Activated B cell treated with CpG ODN at 0.5 μM for 24 hours (primary cell): ENCODE measurements around the gene GCNT1. TPM values are rescaled to one million over a fixed set of nuclear protein-coding genes. Genes with fewer than 3 reads are reported as not detected.

ENCODE experiments used
- ATAC-seq: fragments of 200-7000 bp; cut with Tn5 transposase; one replicate; pipeline ENCODE4 v1.10.0; 2021; ENCODE audit warnings: low read depth, mild to moderate bottlenecking, moderate library complexity
- CTCF ChIA-PET: fragments of 350-600 bp; sonication (Branson Sonifier 250); formaldehyde crosslinking; loops from one replicate; lab custom pipeline; 2021; ENCODE audit warnings: antibody characterized with exemption; lab: Charles Lee
- POLR2A ChIA-PET: fragments of 350-600 bp; sonication (Branson Sonifier 250); formaldehyde crosslinking; loops from one replicate; lab custom pipeline; 2021; ENCODE audit warnings: antibody characterized with exemption; lab: Charles Lee
- DNase-seq: peaks from one replicate; pipeline ENCODE4 v3.0.0; 2022
- H3K27ac Mint-ChIP-seq: one replicate; pipeline ENCODE4 v1.8.0; 2020; ENCODE audit warnings: mixed read lengths
- H3K27me3 Mint-ChIP-seq: one replicate; pipeline ENCODE4 v1.8.0; 2021; ENCODE audit warnings: mixed read lengths
- H3K36me3 Mint-ChIP-seq: one replicate; pipeline ENCODE4 v1.8.0; 2021; ENCODE audit warnings: low read depth, mixed read lengths
- H3K4me1 Mint-ChIP-seq: one replicate; pipeline ENCODE4 v1.8.0; 2021; ENCODE audit warnings: mixed read lengths
- H3K4me3 Mint-ChIP-seq: one replicate; pipeline ENCODE4 v1.8.0; 2020; ENCODE audit warnings: mild to moderate bottlenecking, mixed read lengths
- H3K9me3 Mint-ChIP-seq: one replicate; pipeline ENCODE4 v1.8.0; 2020; ENCODE audit warnings: mixed read lengths
- intact Hi-C: fragments of 100-400 bp; cut with micrococcal nuclease; formaldehyde crosslinking; loops from one replicate; pipeline ENCODE4 v1.15.1; 2024
- total RNA-seq: library from RNA; stranded (reverse); gene quantifications from 2 replicates; pipeline ENCODE4 v1.2.3, GENCODE V29; 2022
- TF ChIP-seq, protein P1 (sequence below): fragments of 200-600 bp; IDR thresholded peaks from one replicate; pipeline ENCODE4 v1.8.0; 2022; ENCODE audit warnings: antibody characterized with exemption, mild to moderate bottlenecking

The GCNT1 gene
- total RNA-seq, 1 donor from 2014 or later, result 10.6 TPM

DNA sequence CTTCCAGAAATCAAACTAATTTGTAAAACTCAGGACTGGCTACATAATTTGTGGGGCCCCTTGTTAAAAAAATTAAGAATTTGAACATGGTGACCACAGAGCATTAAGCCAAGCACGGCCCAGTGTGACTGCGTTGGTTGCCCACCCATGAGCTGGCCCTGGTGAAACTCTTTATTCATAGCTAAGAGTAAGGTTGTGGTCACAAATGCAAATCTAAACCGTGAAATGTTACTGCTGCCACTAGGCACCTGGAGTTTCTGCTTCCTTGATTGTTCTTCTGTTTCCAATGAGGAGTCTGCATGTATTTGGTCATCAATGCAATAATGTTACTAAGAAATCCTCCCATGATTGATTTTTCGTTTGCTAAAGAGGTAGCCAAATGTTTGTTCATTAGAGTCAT is 4.2 kb downstream of the GCNT1 start:
- TF ChIP-seq, protein P1, sequence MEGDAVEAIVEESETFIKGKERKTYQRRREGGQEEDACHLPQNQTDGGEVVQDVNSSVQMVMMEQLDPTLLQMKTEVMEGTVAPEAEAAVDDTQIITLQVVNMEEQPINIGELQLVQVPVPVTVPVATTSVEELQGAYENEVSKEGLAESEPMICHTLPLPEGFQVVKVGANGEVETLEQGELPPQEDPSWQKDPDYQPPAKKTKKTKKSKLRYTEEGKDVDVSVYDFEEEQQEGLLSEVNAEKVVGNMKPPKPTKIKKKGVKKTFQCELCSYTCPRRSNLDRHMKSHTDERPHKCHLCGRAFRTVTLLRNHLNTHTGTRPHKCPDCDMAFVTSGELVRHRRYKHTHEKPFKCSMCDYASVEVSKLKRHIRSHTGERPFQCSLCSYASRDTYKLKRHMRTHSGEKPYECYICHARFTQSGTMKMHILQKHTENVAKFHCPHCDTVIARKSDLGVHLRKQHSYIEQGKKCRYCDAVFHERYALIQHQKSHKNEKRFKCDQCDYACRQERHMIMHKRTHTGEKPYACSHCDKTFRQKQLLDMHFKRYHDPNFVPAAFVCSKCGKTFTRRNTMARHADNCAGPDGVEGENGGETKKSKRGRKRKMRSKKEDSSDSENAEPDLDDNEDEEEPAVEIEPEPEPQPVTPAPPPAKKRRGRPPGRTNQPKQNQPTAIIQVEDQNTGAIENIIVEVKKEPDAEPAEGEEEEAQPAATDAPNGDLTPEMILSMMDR, result no peak
- peak overlapping the region; percentile 40 for H3K4me3 Mint-ChIP-seq
- intact Hi-C loops, result loop anchor here (1.0 kb wide), 1 partner anchor 9 kb away; no protein-coding TSS in a partner anchor
- H3K4me1 Mint-ChIP-seq, result peaks cover 79% of the 10 kb centered on the region
- DNase-seq (no peak), ATAC-seq (peak; percentile 26)
- H3K27me3 Mint-ChIP-seq, result no peaks in the 10 kb centered on the region
- H3K27ac Mint-ChIP-seq, result peak overlapping the region; percentile 31
- H3K36me3 Mint-ChIP-seq, result no peaks in the 10 kb centered on the region
- ChIA-PET POLR2A (interaction anchor here (0.9 to 5.5 kb wide), 3 partner anchors 10 to 1435 kb away, joined by 3 to 53 read pairs (median 4); partner anchors contain the start of gene CARNMT1), CTCF (interaction anchor here (0.8 to 1.3 kb wide), 2 partner anchors 16 to 195 kb away, joined by 3 read pairs; no protein-coding TSS in a partner anchor)
- H3K9me3 Mint-ChIP-seq, result no peaks in the 10 kb centered on the region

DNA sequence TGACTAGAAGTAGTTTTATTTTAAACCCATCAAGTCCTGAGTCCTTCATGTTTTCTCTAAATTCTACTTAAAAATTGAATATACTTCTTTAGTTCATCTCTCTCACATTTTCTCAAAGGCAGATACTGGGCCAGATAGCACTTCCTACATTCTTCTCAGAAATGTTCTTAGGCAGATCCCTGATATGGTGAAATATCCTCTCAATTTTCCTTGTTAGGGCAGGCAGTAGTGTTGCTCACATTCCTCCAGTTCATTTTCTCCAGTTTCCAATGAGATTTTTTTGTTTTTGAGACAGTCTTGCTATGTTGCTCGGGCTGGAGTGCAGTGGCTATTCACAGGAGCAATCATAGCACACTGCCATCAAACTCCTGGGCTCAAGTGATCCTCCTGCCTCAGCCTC is 5.7 kb downstream of the GCNT1 start:
- Mint-ChIP-seq H3K9me3 (no peaks in the 10 kb centered on the region), H3K27ac (no peak overlapping the region), H3K4me3 (no peak overlapping the region), H3K27me3 (no peaks in the 10 kb centered on the region), H3K36me3 (no peaks in the 10 kb centered on the region), H3K4me1 (peaks cover 82% of the 10 kb centered on the region)
- intact Hi-C loops, result no loop called here
- ATAC-seq (no peak), DNase-seq (no peak)
- TF ChIP-seq, protein P1, result no peak
- ChIA-PET CTCF (no interaction called here), POLR2A (no interaction called here)

DNA sequence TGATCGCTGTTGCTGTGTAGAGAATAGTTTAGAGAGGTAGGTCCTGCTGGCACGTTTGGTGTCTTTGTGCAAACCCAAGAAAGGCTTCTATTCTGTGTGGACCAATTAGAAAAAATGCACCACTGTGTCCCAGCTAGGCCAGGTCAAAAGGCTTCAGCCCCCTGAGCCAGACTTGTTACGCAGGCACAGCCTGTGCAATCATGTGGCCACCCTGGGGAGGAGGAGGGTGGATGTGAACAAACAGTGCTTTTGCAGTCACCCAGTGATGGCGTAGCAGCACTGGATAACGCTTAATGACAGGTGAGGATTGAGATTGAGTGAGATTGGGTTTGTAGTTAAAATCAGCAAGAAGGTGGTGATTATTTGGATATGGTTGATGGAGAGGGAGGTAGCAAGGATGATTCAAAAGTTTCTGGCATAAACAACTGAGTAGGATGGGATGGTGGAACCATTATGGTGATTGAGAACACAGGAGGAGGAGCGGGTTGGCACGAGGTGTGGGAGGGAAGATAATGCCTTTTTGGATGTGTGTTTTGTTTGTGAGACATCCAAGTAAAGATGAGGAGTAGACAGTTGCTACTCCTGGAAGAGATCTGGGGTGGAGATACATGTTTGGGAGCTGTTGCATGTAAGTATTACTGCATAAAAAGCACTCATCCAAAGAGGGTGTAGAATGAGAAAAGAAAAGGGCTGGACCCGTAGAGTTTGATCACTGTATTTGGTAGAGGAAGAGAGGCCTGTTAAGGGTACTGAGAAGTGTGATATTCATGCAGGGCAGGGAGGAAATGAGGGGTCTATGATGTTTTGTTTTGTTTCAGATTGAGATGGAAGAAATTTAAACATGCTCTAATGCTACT is 6.7 kb downstream of the GCNT1 start:
- no peaks in the 10 kb centered on the region for H3K36me3 Mint-ChIP-seq
- no peaks in the 10 kb centered on the region for H3K9me3 Mint-ChIP-seq
- peak overlapping the region; percentile 4 for H3K27ac Mint-ChIP-seq
- POLR2A ChIA-PET, result no interaction called here
- intact Hi-C loops, result no loop called here
- ATAC-seq (no peak), DNase-seq (no peak)
- peaks cover under 1% of the 10 kb centered on the region for H3K27me3 Mint-ChIP-seq
- peaks cover 77% of the 10 kb centered on the region for H3K4me1 Mint-ChIP-seq
- TF ChIP-seq, protein P1, result no peak
- H3K4me3 Mint-ChIP-seq, result no peak overlapping the region
- CTCF ChIA-PET, result no interaction called here

DNA sequence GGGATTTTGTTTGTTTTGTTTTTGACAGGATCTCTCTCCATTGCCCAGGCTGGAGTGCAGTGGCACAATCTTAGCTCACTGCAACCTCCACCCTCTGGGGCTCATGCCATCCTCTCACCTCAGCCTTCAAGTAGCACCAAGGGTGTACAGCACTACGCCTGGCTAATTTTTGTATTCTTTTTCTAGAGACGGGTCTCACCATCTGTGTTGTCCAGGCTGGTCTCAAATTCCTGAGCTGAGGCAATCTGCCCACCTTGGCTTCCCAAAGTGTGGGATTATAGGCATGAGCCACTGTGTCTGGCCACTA is 7.3 kb downstream of the GCNT1 start:
- ATAC-seq, result no peak
- peaks cover 80% of the 10 kb centered on the region for H3K4me1 Mint-ChIP-seq
- ChIA-PET POLR2A (no interaction called here), CTCF (no interaction called here)
- H3K27ac Mint-ChIP-seq, result no peak overlapping the region
- no peak for DNase-seq
- no peaks in the 10 kb centered on the region for H3K9me3 Mint-ChIP-seq
- H3K36me3 Mint-ChIP-seq, result no peaks in the 10 kb centered on the region
- TF ChIP-seq, protein P1, result no peak
- peaks cover 3% of the 10 kb centered on the region for H3K27me3 Mint-ChIP-seq
- H3K4me3 Mint-ChIP-seq, result no peak overlapping the region
- intact Hi-C loops, result no loop called here

DNA sequence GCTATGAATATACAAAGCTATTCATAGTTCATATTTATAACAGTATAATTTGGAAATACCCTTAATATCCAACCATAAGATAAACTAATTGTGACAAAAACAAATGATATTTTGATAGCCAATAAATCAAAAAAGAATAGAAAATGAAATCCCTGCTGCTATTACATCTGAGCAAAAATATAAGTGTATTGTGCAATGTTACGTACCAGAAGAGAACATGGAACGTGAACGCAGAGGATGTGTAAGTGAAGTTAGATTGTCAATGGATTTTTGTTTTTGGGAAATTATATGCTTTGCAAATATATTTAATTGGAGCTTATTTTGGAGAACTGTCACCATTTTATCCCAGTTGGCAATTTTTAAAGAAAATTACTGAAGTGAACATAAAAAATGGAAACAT is 15.4 kb downstream of the GCNT1 start:
- no peak for ATAC-seq
- Mint-ChIP-seq H3K27me3 (peaks cover 6% of the 10 kb centered on the region), H3K27ac (no peak overlapping the region), H3K9me3 (no peaks in the 10 kb centered on the region), H3K4me3 (peak overlapping the region; percentile 28), H3K4me1 (peaks cover 71% of the 10 kb centered on the region), H3K36me3 (peaks cover 7% of the 10 kb centered on the region)
- CTCF ChIA-PET, result interaction anchor here (2.6 kb wide), 1 partner anchor 15 kb away, joined by 10 read pairs; the partner anchor contains the start of gene GCNT1
- DNase-seq, result no peak
- intact Hi-C loops, result loop anchor here (5.0 kb wide), 2 partner anchors 88 to 703 kb away; partner anchors contain the start of gene VPS13A
- TF ChIP-seq, protein P1, result no peak
- POLR2A ChIA-PET, result interaction anchor here (3.0 kb wide), 1 partner anchor 13 kb away, joined by 53 read pairs; the partner anchor contains the start of gene GCNT1
